SU-DHL-6 (cell line): Measurements from ENCODE around the gene C11orf86.

Experiments used
- H2AFZ ChIP-seq: fragments of 200-600 bp; sonication (generic); 2 replicates; pipeline ENCODE4 v1.6.1; 2014; ENCODE audit warnings: low read depth, mild to moderate bottlenecking, moderate library complexity, mixed read lengths, antibody characterized with exemption, low read length; ENCODE audit not compliant: severe bottlenecking
- H3F3A ChIP-seq: fragments of 200-600 bp; shearing (Covaris generic); 2 replicates; pipeline ENCODE4 v1.6.0; 2016; ENCODE audit warnings: antibody characterized with exemption, mild to moderate bottlenecking; ENCODE audit not compliant: insufficient read depth
- H3K27ac ChIP-seq: fragments of 200-600 bp; sonication (generic); 2 replicates; pipeline ENCODE4 v1.5.1; 2016; ENCODE audit warnings: low read depth, mild to moderate bottlenecking, low read length, moderate library complexity, mixed read lengths
- H3K27me3 ChIP-seq: fragments of 200-600 bp; sonication (generic), shearing (Covaris generic); 2 replicates; pipeline ENCODE4 v1.6.0; 2014; ENCODE audit warnings: mild to moderate bottlenecking, low read length
- H3K36me3 ChIP-seq: fragments of 200-600 bp; sonication (generic); 2 replicates; pipeline ENCODE4 v1.6.1; 2014; ENCODE audit warnings: mild to moderate bottlenecking, low read length, mixed read lengths
- H3K4me2 ChIP-seq: fragments of 300-600, 200-600 bp; shearing (Covaris generic), sonication (generic); 2 replicates; pipeline ENCODE4 v1.6.0; 2014; ENCODE audit warnings: low read length, low read depth, mild to moderate bottlenecking; ENCODE audit not compliant: poor library complexity, severe bottlenecking
- H3K4me3 ChIP-seq: fragments of 200-600 bp; sonication (generic); 2 replicates; pipeline ENCODE4 v1.5.1; 2014; ENCODE audit warnings: antibody characterized with exemption, low read length, mild to moderate bottlenecking, mixed read lengths; ENCODE audit not compliant: insufficient read depth, poor library complexity, severe bottlenecking
- H3K79me2 ChIP-seq: fragments of 200-600 bp; sonication (generic); 2 replicates; pipeline ENCODE4 v1.6.1; 2014; ENCODE audit warnings: mild to moderate bottlenecking, low read length, moderate library complexity; ENCODE audit not compliant: insufficient read depth
- H3K9ac ChIP-seq: fragments of 200-600 bp; sonication (generic); 2 replicates; pipeline ENCODE4 v1.7.0; 2014; ENCODE audit warnings: mild to moderate bottlenecking, low read length
- H3K9me2 ChIP-seq: fragments of 200-600 bp; sonication (generic); replicated peaks from 2 replicates; pipeline ENCODE4 v1.6.1; 2014; ENCODE audit warnings: low read length; ENCODE audit not compliant: insufficient read depth
- H3K9me3 ChIP-seq: fragments of 200-600 bp; sonication (generic); 2 replicates; pipeline ENCODE4 v1.6.1; 2014; ENCODE audit warnings: low read length, mixed read lengths; ENCODE audit not compliant: insufficient read depth
- H4K20me1 ChIP-seq: fragments of 200-600 bp; sonication (generic); 2 replicates; pipeline ENCODE4 v1.6.1; 2014; ENCODE audit warnings: low read depth, mild to moderate bottlenecking, antibody characterized with exemption, low read length, moderate library complexity, mixed read lengths
- EZH2phosphoT487 ChIP-seq: fragments of 200-600 bp; sonication (generic), shearing (Covaris generic); conservative IDR thresholded peaks from 2 replicates; pipeline ENCODE4 v1.6.1; 2018; ENCODE audit warnings: mild to moderate bottlenecking, antibody characterized with exemption, low read length, moderate library complexity, mixed read lengths
- TF ChIP-seq, protein P1 (sequence below): fragments of 200-600 bp; sonication (generic); IDR thresholded peaks from one replicate; pipeline ENCODE4 v1.5.1; 2017; ENCODE audit warnings: antibody characterized with exemption, mild to moderate bottlenecking, low read length, moderate library complexity; ENCODE audit not compliant: insufficient read depth, poor library complexity, severe bottlenecking

The C11orf86 gene

DNA sequence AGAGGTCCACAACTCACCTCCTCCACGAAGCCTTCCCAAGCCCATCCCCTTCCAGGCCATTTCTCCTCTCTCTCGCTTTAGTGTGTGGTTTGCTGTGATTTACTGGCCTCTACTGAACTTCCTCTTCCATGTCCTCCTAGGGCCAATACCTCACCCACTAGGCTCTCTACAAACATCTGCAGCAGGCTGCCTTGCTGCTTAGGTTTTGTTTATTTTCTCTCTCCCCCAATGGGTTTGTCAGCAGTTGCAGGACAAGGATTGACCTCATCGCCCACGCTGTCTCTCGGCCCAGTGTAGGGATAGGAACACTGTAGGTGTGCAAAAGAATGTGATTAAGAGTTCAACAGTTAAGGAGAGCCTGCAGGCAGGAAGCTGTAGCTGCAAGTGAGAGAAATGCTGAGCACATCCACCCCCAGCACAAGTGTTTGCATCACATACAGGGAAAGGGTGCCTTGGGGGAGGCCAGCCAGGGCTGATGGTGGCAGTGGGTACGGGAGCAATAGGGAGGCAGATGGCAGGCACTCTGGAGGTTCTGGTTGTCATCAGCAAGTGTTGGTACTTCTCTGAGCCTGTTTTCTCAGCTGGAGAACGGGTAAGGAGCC, 18.3 kb upstream of the C11orf86 start:
- Histone ChIP-seq H3K4me3 (no peak overlapping the region), H3K4me2 (no peak overlapping the region), H4K20me1 (no peaks in the 10 kb centered on the region), H3K79me2 (no peaks in the 10 kb centered on the region), H3K27me3 (no peaks in the 10 kb centered on the region), H3K9me2 (no peaks in the 10 kb centered on the region), H3K9me3 (no peaks in the 10 kb centered on the region), H2AFZ (no peak overlapping the region), H3F3A (no peaks in the 10 kb centered on the region), H3K27ac (no peak overlapping the region), H3K36me3 (no peaks in the 10 kb centered on the region), H3K9ac (no peak overlapping the region)
- TF ChIP-seq, protein P1, sequence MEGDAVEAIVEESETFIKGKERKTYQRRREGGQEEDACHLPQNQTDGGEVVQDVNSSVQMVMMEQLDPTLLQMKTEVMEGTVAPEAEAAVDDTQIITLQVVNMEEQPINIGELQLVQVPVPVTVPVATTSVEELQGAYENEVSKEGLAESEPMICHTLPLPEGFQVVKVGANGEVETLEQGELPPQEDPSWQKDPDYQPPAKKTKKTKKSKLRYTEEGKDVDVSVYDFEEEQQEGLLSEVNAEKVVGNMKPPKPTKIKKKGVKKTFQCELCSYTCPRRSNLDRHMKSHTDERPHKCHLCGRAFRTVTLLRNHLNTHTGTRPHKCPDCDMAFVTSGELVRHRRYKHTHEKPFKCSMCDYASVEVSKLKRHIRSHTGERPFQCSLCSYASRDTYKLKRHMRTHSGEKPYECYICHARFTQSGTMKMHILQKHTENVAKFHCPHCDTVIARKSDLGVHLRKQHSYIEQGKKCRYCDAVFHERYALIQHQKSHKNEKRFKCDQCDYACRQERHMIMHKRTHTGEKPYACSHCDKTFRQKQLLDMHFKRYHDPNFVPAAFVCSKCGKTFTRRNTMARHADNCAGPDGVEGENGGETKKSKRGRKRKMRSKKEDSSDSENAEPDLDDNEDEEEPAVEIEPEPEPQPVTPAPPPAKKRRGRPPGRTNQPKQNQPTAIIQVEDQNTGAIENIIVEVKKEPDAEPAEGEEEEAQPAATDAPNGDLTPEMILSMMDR, result no peak
- no peak for TF ChIP-seq EZH2phosphoT487

DNA sequence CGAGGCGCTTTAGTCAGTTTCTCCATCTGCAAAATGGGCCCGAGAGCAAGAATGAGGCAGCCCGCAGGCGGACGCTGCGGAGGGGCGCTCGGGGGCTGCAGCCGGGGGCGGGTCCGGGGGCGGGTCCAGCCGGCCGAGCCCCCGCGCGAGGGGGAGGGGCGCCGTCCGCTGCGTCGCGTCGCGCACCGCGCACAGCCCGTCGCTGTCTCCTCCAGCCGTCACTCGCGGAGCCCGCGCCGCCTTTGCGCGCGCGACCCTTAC, 17.2 kb upstream of the C11orf86 start:
- TF ChIP-seq, protein P1, result no peak
- TF ChIP-seq EZH2phosphoT487, result no peak
- H3K27ac ChIP-seq, result no peak overlapping the region
- H2AFZ ChIP-seq, result no peak overlapping the region
- H3K36me3 ChIP-seq, result no peaks in the 10 kb centered on the region
- no peaks in the 10 kb centered on the region for H4K20me1 ChIP-seq
- H3K9me2 ChIP-seq, result no peaks in the 10 kb centered on the region
- no peak overlapping the region for H3K4me3 ChIP-seq
- no peaks in the 10 kb centered on the region for H3K27me3 ChIP-seq
- no peaks in the 10 kb centered on the region for H3K9me3 ChIP-seq
- no peak overlapping the region for H3K9ac ChIP-seq
- no peaks in the 10 kb centered on the region for H3K79me2 ChIP-seq
- no peaks in the 10 kb centered on the region for H3F3A ChIP-seq
- no peak overlapping the region for H3K4me2 ChIP-seq

DNA sequence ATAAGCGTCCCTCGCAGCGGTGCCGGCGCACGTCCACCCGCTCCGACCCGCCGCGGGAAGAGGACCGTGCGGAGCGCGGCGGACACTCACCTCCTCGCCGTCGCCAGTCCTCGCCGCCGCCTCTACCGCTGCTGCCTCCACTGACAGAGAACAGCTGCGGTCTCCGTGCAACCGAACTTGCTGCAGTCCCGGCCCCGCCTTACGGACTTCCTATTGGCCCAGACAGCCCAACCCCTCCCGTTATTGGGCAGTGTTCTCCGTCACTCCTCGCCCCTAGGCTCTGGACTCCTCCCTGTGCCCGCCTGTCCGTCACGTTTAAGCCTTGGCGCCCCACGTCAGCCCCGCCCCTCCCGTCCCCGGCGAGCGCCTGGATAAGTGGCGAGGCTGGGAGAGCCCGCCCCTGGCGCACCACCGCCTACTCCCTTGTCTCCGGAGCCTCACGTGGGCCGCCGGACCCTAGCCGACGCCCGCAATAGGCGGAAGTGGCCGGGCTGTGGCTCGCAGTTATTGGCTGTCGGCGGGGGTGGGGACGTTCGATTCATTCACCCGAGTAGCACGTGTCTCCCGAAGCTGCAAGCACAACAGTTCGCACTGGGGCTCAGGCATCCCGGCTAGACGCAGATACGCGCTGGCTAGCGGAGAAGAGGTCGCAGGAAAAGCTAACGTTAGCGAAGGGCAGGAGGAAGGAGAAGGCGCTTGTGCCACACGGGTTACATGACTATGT, 16.7 kb upstream of the C11orf86 start, which contains the start of gene PC:
PC (minus strand) TSS at position 152 of the 724 bp plus-strand sequence. CDS start 86,224 bp downstream, outside the sequence.
- H4K20me1 ChIP-seq, result no peaks in the 10 kb centered on the region
- H3K27ac ChIP-seq, result no peak within 1 kb of the TSS
- no peaks in the 10 kb centered on the region for H3K79me2 ChIP-seq
- no peaks in the 10 kb centered on the region for H3K9me2 ChIP-seq
- no peak within 1 kb of the TSS for H2AFZ ChIP-seq
- H3K9ac ChIP-seq, result no peak within 1 kb of the TSS
- no peak within 1 kb of the TSS for H3K4me2 ChIP-seq
- H3K4me3 ChIP-seq, result no peak within 1 kb of the TSS
- H3K9me3 ChIP-seq, result no peaks in the 10 kb centered on the region
- H3F3A ChIP-seq, result no peaks in the 10 kb centered on the region
- TF ChIP-seq, protein P1, result no peak
- TF ChIP-seq EZH2phosphoT487, result no peak
- H3K36me3 ChIP-seq, result no peaks in the 10 kb centered on the region
- no peaks in the 10 kb centered on the region for H3K27me3 ChIP-seq
